ENCODE measurements around the gene NUSAP1. TPM values are rescaled to one million over a fixed set of nuclear protein-coding genes. Genes with fewer than 3 reads are reported as not detected.
"Not testable (repeated sequence)": the region's sequence is repeated elsewhere in the genome, so short reads cannot be mapped to it uniquely, and the experiment has no call there.

Gene NUSAP1
- total and polyA plus RNA-seq, 4 donors = 4.6 to 149 (median 8.3) TPM

DNA sequence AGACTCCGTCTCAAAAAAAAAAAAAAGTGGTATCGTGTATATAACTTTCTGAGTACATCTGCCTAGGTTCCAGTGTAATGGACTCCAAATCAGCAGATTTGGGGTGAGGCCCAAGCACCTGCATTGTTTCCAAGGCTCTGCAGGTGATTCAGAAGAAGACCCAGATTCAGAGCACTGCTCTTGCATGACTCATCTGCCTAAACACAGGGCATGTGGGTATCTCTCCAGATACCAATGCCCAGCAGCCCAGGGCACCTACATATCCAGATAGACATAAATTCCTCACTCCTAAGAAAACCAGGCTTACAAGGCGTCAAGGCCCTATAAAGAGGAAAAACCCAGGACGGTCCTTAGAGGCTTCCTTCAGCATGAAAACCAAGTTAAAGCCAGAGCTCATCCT, 45.3 kb downstream of the NUSAP1 start:
- Histone ChIP-seq H3K27ac (ENCODE audit: low read depth in 1 of 2, low read length in 2 of 2) (no peak overlapping the region), H3K9ac (ENCODE audit: low read depth in 1 of 2, low read length in 2 of 2) (no peak overlapping the region), H3K4me1 (ENCODE audit: control insufficient read depth in 4 of 4, insufficient read depth in 4 of 4, low read length in 3 of 4) (no peaks in the 10 kb centered on the region), H3K27me3 (ENCODE audit: control insufficient read depth in 4 of 4, insufficient read depth in 4 of 4, low read length in 3 of 4) (no peaks in the 10 kb centered on the region), H3K9me3 (ENCODE audit: control insufficient read depth in 4 of 4, low read length in 3 of 4) (no peaks in the 10 kb centered on the region), H3K36me3 (ENCODE audit: control insufficient read depth in 4 of 4, insufficient read depth in 3 of 4, low read depth in 1 of 4, low read length in 3 of 4) (no peaks in the 10 kb centered on the region), H3K4me3 (ENCODE audit: low read depth in 1 of 3, low read length in 3 of 3) (no peak overlapping the region)
- no peak for DNase-seq (ENCODE audit: low spot score)
- TF ChIP-seq GABPA (IDR thresholded peaks at IDR 0.05 in 1 of 2, conservative IDR thresholded peaks at IDR 0.05 in 1 of 2) = no peak
- TF ChIP-seq YY1 (IDR thresholded peaks at IDR 0.05) = no peak
- TF ChIP-seq SP1 (IDR thresholded peaks at IDR 0.05) = no peak
- no peak for TF ChIP-seq RXRA (IDR thresholded peaks at IDR 0.05)
- TF ChIP-seq HNF4A (conservative IDR thresholded peaks at IDR 0.05) = no peak
- TF ChIP-seq EGR1 (IDR thresholded peaks at IDR 0.05; ENCODE audit: low read depth in 2 of 2) = no peak
- TF ChIP-seq RAD21 (IDR thresholded peaks at IDR 0.05) = no peak
- TF ChIP-seq FOXA2 (IDR thresholded peaks at IDR 0.05) = no peak
- TF ChIP-seq HNF4G (IDR thresholded peaks at IDR 0.05) = no peak
- TF ChIP-seq, protein P1, sequence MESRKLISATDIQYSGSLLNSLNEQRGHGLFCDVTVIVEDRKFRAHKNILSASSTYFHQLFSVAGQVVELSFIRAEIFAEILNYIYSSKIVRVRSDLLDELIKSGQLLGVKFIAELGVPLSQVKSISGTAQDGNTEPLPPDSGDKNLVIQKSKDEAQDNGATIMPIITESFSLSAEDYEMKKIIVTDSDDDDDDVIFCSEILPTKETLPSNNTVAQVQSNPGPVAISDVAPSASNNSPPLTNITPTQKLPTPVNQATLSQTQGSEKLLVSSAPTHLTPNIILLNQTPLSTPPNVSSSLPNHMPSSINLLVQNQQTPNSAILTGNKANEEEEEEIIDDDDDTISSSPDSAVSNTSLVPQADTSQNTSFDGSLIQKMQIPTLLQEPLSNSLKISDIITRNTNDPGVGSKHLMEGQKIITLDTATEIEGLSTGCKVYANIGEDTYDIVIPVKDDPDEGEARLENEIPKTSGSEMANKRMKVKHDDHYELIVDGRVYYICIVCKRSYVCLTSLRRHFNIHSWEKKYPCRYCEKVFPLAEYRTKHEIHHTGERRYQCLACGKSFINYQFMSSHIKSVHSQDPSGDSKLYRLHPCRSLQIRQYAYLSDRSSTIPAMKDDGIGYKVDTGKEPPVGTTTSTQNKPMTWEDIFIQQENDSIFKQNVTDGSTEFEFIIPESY (IDR thresholded peaks at IDR 0.05) = no peak
- TF ChIP-seq, protein P2, sequence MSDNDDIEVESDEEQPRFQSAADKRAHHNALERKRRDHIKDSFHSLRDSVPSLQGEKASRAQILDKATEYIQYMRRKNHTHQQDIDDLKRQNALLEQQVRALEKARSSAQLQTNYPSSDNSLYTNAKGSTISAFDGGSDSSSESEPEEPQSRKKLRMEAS (IDR thresholded peaks at IDR 0.05) = no peak
- no peak for TF ChIP-seq FOXA1 (IDR thresholded peaks at IDR 0.05)
- TF ChIP-seq JUND (IDR thresholded peaks at IDR 0.05) = no peak
- TF ChIP-seq, protein P3, sequence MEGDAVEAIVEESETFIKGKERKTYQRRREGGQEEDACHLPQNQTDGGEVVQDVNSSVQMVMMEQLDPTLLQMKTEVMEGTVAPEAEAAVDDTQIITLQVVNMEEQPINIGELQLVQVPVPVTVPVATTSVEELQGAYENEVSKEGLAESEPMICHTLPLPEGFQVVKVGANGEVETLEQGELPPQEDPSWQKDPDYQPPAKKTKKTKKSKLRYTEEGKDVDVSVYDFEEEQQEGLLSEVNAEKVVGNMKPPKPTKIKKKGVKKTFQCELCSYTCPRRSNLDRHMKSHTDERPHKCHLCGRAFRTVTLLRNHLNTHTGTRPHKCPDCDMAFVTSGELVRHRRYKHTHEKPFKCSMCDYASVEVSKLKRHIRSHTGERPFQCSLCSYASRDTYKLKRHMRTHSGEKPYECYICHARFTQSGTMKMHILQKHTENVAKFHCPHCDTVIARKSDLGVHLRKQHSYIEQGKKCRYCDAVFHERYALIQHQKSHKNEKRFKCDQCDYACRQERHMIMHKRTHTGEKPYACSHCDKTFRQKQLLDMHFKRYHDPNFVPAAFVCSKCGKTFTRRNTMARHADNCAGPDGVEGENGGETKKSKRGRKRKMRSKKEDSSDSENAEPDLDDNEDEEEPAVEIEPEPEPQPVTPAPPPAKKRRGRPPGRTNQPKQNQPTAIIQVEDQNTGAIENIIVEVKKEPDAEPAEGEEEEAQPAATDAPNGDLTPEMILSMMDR (IDR thresholded peaks at IDR 0.05; ENCODE audit: low read depth, low read length, missing input control) = no peak
- TF ChIP-seq TAF1 (conservative IDR thresholded peaks at IDR 0.05) = no peak
- TF ChIP-seq, protein P4, sequence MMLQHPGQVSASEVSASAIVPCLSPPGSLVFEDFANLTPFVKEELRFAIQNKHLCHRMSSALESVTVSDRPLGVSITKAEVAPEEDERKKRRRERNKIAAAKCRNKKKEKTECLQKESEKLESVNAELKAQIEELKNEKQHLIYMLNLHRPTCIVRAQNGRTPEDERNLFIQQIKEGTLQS (IDR thresholded peaks at IDR 0.05) = no peak
- 97% methylated on average over 4 of the region's 4 CpGs for WGBS

DNA sequence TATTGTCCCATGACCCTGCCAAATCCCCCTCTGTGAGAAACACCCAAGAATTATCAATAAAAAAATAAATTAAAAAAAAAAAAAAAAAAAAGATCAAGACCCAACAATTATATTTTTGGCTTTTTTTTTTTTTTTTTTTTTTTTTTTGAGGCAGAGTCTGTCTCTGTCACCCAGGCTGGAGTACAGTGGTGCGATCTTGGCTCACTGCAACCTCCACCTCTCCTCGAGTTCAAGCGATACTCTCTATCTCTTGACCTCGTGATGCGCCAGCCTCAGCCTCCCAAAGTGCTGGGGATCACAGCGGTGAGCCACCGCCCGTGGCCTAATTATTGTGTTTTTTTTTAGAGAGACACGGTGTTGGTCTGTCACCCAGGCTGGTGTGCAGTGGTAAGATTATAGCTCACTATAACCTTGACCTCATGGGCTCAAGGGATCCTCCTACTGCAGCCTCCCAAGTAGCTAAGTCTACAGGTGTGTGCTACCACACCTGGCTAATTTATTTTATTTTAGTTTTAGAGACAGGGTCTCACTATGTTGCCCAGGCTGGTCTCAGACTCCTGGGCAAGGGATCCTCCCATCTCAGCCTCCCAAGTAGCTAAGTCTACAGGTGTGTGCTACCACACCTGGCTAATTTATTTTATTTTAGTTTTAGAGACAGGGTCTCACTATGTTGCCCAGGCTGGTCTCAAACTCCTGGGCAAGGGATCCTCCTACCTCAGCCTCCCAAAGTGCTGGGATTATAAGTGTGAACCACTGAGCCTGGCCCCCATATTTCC, 51.5 kb downstream of the NUSAP1 start:
- DNase-seq (ENCODE audit: low spot score); H3K4me1 ChIP-seq (ENCODE audit: control insufficient read depth in 4 of 4, insufficient read depth in 4 of 4, low read length in 3 of 4); H3K27ac ChIP-seq (ENCODE audit: low read depth in 1 of 2, low read length in 2 of 2); H3K9me3 ChIP-seq (ENCODE audit: control insufficient read depth in 4 of 4, low read length in 3 of 4); H3K9ac ChIP-seq (ENCODE audit: low read depth in 1 of 2, low read length in 2 of 2); H3K4me3 ChIP-seq (ENCODE audit: low read depth in 1 of 3, low read length in 3 of 3); H3K27me3 ChIP-seq (ENCODE audit: control insufficient read depth in 4 of 4, insufficient read depth in 4 of 4, low read length in 3 of 4): not testable (repeated sequence)
- 96% methylated on average over 9 of the region's 9 CpGs for WGBS
- peaks cover 3 to 13% (median 8%) of the 10 kb centered on the region in 4 donors for H3K36me3 ChIP-seq (ENCODE audit: control insufficient read depth in 4 of 4, insufficient read depth in 3 of 4, low read depth in 1 of 4, low read length in 3 of 4)

Measured in liver (tissue), 9 donors.